Ureter (tissue), 1 donor: ENCODE results near the gene PRSS12. TPM values are rescaled to one million over a fixed set of nuclear protein-coding genes. Genes with fewer than 3 reads are reported as not detected.
"Not testable (repeated sequence)": the region's sequence is repeated elsewhere in the genome, so short reads cannot be mapped to it uniquely, and the experiment has no call there.

Experiments
- DNase-seq: peaks from one replicate; pipeline ENCODE4 v3.0.0-alpha.2; 2020; ENCODE audit warnings: low spot score
- total RNA-seq: library from RNA; stranded (reverse); gene quantifications from one replicate; pipeline ENCODE4 v1.2.4, GENCODE V29; 2023
- donor health status: DM: yes; HTN: yes; CAD: no.

PRSS12 gene
- 2.4 TPM for total RNA-seq

GRCh38 chr4:118352843-118353533 is at the start of gene PRSS12:
Gene PRSS12, minus strand, starts transcription at chr4:118353003. Its CDS starts 283 bp downstream, at chr4:118352720.
- DNase-seq = peak; percentile 52

- DNase-seq = no peak
These were observed 47.6 kb upstream of the PRSS12 start for GRCh38 chr4:118400356-118400755.

GRCh38 chr4:118399883-118400282 is 47.1 kb upstream of the PRSS12 start:
- DNase-seq = not testable (repeated sequence)

- no peak for DNase-seq
These were observed 45.7 kb upstream of the PRSS12 start for GRCh38 chr4:118398226-118399090.

- no peak for DNase-seq
These were observed 44.8 kb upstream of the PRSS12 start for GRCh38 chr4:118397623-118397979.

GRCh38 chr4:118396881-118397622 is 44.2 kb upstream of the PRSS12 start:
- no peak for DNase-seq

- DNase-seq = no peak
These were observed 42.3 kb upstream of the PRSS12 start for GRCh38 chr4:118395057-118395644.

- not testable (repeated sequence) for DNase-seq
These were observed 39.7 kb upstream of the PRSS12 start for GRCh38 chr4:118392509-118392908.

- DNase-seq = no peak
These were observed 37.3 kb upstream of the PRSS12 start for GRCh38 chr4:118390121-118390520.

- DNase-seq = no peak
These were observed 36.9 kb upstream of the PRSS12 start for GRCh38 chr4:118389721-118390120.

GRCh38 chr4:118388606-118389005 is 35.8 kb upstream of the PRSS12 start:
- no peak for DNase-seq

- no peak for DNase-seq
These were observed 29.1 kb upstream of the PRSS12 start for GRCh38 chr4:118381902-118382301.

- DNase-seq = no peak
These were observed 20.9 kb upstream of the PRSS12 start for GRCh38 chr4:118373614-118374255.

GRCh38 chr4:118372251-118372650 is 19.4 kb upstream of the PRSS12 start:
- no peak for DNase-seq

GRCh38 chr4:118369231-118369630 is 16.4 kb upstream of the PRSS12 start:
- no peak for DNase-seq

- no peak for DNase-seq
These were observed 15.1 kb upstream of the PRSS12 start for GRCh38 chr4:118367872-118368271.

- no peak for DNase-seq
These were observed 14.6 kb upstream of the PRSS12 start for GRCh38 chr4:118367361-118367760.

GRCh38 chr4:118363166-118363565 is 10.4 kb upstream of the PRSS12 start:
- DNase-seq = no peak

GRCh38 chr4:118361192-118361591 is 8.4 kb upstream of the PRSS12 start:
- no peak for DNase-seq

GRCh38 chr4:118360106-118360505 is 7.3 kb upstream of the PRSS12 start:
- no peak for DNase-seq

GRCh38 chr4:118357601-118358000 is 4.8 kb upstream of the PRSS12 start:
- DNase-seq = no peak

- DNase-seq = no peak
These were observed 3.9 kb upstream of the PRSS12 start for GRCh38 chr4:118356731-118357130.
